A204.1 (cell line): ENCODE results near the gene ANKUB1.

Source experiments
- FAIRE-seq: peaks from 2 replicates; lab custom pipeline; 2012; peaks lifted over from hg19 to GRCh38; lab: Jason Lieb, UNC

Gene ANKUB1

DNA sequence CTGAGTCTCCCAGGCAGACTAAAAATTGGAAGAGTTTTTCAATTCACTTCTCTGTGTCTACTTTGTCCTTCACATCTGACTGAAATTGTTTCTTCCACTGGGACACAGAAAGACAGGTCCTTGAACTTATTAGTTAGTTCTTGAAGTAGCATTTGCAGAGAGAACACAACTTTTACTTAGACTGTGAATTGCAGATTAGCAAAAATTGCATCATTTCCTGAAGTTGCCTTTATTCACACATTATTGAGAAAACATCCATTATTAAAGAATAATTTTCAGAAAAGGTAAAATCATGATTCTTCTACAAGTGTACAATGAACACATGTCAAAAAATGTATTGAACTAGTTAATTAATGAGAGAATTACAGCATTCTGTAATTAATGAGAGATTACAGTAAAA, 38.6 kb downstream of the ANKUB1 start:
- no peak for FAIRE-seq

DNA sequence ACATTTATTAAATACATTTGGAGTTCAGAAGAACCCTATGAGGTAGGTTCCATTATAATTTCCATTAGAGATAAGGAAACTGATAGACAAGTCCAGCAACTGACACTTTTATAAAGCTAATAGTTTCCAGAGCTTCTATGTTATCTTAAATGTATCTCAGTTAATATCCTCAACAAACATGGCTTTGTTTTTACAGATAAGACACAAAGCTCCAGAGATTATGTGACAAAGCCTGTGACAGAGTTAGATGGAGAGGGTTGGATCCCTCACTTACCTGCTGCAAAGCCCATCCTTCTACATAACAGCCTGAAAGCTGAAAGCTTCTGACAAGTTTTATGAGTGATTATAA, 39.6 kb downstream of the ANKUB1 start:
- FAIRE-seq: no peak

DNA sequence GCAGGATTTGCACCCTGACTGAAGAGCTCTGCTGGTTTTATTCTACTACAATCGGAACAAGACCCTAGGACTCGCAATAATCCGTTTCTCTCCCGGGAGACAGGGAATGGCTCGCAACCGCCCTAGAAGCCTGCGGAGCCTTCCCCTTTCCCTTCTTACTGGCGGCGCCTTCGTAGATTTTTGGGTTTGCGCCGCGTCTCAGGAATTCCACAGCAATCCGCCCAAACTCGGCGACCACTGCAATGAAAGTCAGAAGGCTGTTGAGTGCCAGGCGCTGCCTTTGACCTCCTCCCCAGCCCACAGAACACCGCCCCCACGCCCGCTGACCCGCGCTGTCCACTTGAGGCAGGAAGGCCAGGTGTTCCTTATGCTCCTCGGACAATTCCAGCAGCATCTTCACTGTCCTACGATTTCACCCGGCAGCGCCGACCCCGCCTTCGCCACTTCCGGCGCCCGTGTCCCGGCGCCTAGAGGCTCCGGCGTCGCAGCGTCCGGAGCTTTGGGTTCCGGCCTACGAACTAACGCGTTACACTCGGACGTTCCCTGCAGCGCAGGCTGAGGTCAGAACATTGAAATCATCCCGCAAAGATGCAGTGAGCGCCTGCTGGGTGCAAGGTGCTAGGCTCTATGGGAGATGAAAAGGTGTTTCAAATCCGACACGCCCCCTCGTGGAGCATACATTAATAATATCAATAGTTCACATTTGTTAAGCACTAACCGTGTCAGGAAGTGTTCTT, 40.1 kb downstream of the ANKUB1 start, which contains the start of gene COMMD2:
Gene COMMD2, minus strand, starts transcription at position 439 of the 737 bp plus-strand sequence. Its CDS starts 45 bp downstream, at position 394.
- FAIRE-seq: no peak

DNA sequence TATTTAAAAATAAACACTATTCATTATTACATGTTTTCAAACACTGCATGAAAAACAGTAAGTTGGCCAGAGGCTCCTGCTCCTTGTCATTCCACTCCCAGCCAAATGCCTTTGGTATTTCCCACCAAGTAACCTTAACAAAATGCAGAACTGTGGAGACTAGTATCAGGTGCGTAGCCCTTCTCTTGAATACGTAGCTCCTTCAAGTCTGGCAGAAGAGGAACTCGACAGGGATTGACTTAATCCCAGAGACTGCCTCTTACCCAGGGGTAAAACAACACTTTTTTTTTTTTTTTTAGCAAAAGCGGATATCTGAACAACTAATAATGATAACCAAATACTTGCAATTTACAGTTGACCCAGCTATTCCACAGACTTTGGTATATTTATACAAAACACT, 40.8 kb downstream of the ANKUB1 start:
- no peak for FAIRE-seq

DNA sequence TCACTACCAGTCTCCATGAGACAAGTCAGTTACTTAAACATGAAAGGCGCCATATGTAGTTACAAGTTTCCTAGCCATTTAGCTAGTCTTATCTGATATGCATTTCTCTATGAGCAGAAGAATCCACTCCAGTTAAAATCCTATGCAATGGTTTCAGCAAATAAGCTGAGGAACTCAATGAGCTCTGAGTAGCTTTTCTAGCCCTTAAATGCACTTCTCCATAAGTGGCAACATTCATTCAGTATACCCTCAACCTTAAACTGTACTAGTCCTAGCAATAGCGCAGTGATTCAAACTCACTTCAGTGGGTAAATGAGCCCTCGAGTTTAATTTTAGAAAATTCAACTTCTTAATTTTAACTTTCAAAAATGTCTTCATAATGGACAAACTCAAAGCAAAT, 47.7 kb downstream of the ANKUB1 start:
- FAIRE-seq: no peak

DNA sequence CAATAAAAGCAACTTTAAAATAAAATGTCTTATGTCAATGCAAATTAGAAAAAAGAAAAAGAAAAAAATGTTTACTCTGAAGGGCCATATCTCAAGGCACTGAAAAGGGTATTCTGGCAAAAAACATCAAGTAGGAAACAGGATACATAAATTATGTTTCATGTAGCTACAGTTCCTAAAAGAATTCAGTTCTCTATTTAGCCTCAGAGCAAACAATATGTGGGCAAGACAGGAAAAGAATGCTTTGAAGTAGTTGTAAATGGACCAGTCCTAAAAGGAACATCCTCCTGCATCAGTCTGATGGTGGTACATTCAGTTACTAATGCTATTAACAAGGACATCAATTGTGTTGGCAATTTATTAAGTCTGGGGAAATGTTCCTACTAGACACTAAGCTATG, 48.2 kb downstream of the ANKUB1 start:
- FAIRE-seq: no peak

DNA sequence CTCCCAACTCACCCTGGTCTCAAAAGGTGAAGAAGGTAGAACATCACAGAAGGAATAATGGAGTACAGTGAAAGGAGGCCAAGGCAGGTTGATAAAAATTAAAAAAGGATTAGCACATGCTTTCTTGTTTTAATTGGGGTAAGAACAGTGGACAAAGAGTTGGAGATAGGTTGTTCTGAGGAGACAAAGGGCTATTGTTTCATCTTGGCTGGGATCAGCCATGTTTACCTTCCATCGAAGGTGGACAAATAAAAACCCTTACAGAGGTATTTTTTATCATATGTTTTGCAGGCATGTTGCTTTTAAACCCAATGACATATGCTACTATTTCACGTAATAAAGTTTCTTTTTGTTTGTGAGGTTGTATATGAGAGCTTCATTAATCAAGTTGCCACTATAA, 53.0 kb downstream of the ANKUB1 start:
- FAIRE-seq: no peak

DNA sequence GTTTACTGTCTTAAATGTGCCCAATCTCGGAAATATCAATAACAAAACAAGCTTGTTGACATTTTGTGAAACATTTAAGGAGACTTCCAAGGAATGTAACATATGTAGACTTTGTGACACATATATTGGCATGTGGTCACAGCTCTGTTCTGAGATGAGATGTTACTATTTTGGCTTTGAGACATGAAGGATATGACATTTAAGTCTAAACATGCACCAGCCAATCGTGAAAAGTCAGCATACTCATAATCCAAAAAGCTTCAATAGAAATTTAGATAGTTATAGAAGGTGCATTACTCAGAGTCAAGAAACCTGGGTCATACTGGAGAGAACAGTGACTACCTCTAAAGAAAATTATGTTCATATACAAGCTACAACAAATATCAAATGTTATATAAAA, 53.5 kb downstream of the ANKUB1 start:
- no peak for FAIRE-seq

DNA sequence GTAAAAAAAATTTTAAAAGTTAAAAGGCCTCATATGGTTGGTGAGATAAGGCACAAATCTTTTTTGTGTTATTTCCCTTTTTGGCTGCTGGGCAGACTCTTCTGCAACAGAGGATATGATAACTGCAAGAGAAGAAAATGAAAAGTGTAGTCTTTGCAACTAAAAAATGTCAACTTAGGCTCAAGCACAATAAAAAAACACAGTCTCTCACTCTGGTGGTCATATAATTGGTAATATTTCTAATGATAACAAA, 55.5 kb downstream of the ANKUB1 start:
- no peak for FAIRE-seq

DNA sequence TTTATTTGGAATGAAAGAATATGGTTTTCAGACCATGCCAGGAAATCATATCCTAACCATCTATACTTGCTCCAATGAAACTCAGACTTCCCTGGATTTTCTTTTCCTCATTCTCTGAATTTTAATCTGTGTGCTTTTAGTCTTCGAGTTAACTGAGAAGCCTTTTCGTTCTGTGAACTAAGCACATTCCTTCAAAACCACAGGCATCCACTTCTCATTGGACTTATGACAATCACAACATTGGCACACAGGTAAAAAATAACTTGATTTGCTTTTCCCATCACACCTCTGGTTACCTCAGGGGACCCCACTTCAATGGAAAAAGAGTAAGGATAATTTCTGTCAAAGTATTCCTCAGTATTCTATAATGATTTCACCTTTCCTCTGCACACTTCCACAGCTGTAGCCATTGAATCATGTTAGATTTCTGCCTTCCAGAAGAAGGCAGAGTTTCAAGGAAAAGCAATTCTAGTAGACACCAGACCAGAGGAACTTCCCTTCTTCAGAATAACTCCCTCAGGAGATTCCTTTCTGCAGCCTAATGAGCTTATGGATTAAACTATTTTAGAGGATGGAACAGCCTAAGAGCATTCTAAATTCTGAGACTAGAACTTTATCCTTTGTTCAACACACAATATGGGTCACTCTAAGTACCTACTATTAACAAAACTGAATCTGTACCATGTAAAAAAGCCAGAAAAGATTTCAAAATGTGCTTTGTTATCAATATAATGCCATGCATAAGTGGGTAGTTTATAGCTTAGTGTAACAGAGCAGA, 56.0 kb downstream of the ANKUB1 start:
- no peak for FAIRE-seq

DNA sequence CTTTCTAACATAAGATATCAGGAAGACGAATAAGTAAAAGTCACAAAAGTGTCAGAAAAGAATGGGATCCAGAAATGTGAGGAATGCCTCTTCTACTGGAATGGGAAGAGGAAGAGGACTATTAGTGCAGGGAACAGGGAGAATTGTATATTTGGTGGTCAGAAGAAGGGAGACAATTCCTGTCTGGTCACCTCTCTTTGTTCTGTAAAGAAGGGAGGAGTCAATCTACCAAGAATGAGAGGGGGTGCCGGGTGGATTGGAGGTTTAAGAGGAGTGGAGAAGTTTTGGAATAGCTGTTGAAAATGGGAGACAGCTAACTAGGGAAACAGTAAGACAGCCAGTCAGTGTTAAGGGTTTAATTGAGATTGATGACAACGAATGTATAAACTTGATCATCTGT, 60.1 kb downstream of the ANKUB1 start:
- no peak for FAIRE-seq

DNA sequence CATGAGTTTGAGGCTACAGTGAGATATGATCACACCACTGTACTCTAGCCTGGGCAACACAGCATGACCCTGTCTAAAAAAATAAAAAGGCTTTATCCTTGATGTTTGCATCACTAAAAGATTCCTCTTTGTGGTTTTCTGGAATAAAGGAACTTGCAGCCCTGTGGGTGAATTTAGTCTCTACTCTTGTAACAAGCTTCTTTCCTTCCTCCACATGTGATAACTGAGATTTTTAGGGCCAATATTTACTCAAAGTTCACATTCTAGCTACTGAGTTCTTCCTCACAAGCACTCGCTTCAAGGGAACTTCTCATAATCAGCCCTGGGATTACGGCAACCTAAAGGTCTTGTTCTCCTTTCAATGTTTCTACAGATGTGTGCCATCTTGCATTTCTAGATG, 64.7 kb downstream of the ANKUB1 start:
- no peak for FAIRE-seq

DNA sequence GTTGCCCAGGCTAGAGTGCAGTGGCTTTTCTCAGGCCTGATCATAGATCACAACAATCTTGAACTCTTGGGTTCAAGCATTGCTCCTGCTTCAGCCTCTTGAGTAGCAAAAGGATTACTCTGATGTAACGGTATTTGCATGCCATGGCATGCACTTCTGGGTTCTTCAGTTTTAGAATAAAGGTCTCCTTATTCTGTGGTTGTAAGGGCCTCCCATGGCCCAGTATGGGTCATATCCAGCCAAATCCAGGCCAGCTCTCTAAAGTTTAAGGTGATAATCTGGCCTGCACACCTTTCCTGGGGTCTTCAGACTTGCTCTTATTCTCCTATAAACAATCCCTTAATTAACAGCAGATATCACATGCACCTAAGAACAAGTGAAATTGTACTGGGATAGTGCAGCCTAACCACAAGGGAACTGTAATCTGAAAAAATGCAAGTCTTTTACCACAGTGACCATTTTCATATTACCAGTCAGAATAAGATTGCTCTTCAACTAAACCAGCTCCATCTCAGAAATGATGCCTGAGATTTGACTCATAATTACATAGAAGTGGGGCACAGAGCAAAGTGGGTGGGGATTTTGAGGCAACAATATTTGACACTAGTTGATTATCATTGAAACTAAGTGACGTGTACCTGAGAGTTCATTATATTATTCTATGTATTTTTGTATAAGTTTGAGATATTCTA, 65.5 kb downstream of the ANKUB1 start:
- FAIRE-seq: no peak

DNA sequence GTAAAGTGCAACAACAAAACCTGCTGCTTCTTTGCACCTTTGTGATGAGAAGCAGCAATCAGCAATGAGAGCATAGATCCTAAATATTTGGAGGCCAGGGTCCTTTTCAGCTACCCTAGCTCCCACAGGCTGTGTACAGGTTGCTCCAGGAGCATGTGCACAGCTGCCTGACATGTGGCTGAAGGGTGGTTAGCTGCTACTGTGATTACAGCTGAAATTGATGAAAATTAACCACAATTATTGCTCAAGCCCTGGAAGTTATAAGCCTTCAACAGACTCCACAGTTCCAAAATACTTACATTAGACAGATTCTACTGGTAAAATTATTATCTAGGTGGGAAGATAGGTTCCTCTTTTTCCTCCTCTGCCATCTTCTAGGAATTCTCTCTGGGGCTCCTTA, 68.6 kb downstream of the ANKUB1 start:
- FAIRE-seq: no peak

DNA sequence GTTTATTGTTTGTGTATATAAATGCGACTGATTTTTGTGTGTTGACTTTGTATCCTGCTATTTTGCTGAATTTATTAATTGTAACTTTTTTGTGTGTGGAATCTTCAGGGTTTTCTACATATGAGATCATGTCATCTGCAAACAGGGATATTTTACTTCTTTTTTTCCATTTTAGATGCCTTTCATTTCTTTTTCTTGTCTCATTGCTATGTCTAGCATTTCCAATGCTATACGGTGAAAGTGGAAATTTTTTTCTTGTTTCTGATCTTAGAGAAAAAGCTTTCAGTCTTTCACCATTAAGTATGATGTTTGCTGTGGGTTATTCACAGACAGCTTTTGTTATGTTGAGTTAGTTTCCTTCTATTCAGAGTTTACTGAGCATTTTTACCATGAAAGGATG, 71.4 kb downstream of the ANKUB1 start:
- FAIRE-seq: peak; percentile 9

DNA sequence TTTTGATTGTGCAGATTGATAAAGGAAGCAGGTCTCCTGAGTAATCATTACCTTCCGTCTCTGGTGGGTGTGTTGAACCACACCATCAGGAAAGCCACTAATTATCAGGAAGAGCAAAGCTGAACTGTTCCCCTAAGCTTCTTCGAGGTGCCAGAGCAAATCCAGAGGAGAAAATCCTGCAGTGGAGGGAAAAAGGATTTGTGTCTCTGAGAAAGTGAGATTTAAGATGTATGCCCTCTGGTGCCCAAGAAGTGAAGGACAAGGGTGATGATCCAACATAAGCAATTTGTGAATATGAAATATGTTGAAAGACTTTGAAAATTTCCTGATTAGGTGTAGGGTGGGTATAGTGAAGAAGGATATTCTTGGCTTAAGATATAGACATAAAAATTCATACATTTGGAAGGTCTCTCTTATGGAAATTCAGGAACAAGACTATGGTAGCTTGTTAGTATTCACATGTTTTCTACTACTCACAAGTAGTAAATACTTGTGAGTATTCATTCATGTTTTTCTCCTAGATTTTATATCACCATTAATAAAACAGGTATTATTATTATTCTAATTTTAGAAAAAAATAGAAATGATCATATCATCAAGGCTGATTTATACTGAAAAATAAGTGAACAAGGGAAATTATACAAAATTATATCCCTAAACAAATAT, 74.8 kb downstream of the ANKUB1 start:
- peak; percentile 96 for FAIRE-seq

DNA sequence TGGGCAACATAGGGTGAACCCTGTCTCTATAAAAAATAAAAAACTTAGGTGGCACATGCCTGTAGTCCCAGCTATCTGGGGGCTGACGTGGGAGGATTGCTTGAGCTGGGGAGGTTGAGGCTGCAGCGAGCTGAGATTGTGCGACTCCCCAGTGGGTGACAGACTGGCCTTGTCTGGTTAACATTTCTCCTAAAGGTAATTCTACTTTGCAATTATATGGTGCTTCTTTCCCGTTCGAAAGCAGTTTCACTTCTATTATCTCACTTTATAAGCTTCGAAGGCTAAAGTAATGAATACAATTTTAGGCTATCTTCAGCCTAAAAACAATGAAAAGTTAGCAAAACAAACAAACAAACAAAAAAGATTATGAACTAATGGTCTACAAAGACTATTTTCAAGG, 75.4 kb downstream of the ANKUB1 start:
- FAIRE-seq: no peak

DNA sequence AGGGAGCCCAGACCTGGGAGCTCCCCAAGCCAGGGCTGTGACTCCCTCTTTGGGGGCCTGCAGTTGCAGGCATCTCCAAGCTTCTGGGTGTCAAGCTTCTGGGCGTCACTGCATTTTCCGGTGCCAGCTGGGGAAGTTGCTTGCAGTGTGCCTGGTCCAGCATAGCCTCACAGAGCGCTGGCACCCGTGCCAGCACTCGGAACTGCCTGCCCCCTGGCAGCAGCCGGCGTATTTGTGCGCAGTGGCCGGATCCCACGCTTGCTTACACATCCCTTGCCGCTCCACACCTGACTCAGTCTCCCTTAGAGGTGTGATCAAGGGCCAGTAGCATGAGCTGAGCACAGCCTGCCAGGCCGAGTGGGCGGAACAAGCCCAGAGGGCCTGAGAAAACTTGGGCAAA, 77.1 kb downstream of the ANKUB1 start:
- no peak for FAIRE-seq

DNA sequence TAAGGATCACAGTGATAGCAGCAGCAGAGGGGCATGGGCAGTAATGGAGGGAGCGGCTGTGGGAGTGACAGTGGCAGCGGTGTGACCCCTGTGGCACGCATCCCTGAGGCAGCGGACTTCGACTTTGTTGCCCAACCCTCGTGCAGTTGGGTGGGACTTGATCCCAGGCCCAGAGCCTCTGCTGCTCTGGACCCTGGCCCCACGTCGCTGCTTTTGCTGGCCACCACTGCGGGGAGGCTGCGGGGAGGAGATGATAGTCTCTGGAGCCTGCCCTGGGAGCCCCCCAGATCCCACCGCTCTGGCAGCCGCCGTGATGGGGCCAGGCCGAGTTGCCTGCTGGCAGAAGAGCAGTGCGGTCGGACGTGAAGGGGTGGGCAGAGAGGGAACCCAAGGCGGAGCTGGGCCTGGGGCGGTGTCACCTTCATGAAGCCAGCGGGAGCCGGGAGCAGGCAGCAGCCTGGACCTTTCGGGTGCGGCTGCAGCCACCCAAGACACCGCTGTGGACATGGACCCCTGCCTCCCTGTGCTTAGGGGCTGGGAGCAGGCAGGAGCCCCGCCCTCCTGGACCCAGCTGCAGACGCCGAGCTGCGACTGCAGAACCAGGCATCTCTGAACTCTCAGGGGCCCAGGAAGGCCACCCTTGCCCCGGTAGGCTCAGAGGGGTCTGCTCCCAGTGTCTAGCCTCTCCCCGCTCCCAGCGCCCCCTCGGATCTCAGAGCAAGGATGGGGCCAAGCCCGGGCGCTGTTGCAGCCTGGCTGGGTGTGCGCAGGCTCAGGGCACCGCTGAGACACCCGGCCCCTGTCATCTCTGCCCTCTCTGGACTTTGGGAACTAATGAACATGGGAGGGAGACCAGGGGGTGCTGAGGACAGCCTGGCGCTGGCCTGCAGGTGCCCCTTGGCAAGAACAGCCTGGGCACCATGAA, 78.4 kb downstream of the ANKUB1 start:
- FAIRE-seq: no peak
